MCF 10A (cell line): ENCODE measurements around the gene TIGD7. TPM values are rescaled to one million over a fixed set of nuclear protein-coding genes. Genes with fewer than 3 reads are reported as not detected.
A peak's percentile ranks its signal among the peaks of the same experiment; 100 is the strongest.

Experiments used
- Bru-seq: library from RNA; stranded (reverse); fragments of 400-500 nt; gene quantifications from one replicate; lab custom pipeline; 2021; lab: Mats Ljungman, UMichigan
- BruChase-seq, 2 experiments: library from RNA; stranded (reverse); fragments of 400-500 nt; gene quantifications; one replicate each; lab custom pipeline; 2021; lab: Mats Ljungman, UMichigan
- BruUV-seq: library from RNA; stranded (reverse); fragments of 400-500 nt; replicated peaks from 2 replicates; lab custom pipeline; 2021; lab: Mats Ljungman, UMichigan
- CTCF ChIA-PET: fragments of 300-600 bp; sonication (Branson Sonifier 250); formaldehyde crosslinking; extraction: SDS; loops from one replicate; lab custom pipeline; 2021; ENCODE audit warnings: antibody characterized with exemption, inconsistent platforms; lab: Yijun Ruan, JAX
- POLR2A ChIA-PET: fragments of 300-600, 350-650 bp; sonication (Branson Sonifier 250); formaldehyde crosslinking; extraction: SDS; loops from one replicate; lab custom pipeline; 2020; ENCODE audit warnings: antibody characterized with exemption, inconsistent platforms; lab: Yijun Ruan, JAX
- DNase-seq: peaks from one replicate; pipeline ENCODE4 v3.0.0-alpha.2; 2018; ENCODE audit not compliant: unreplicated experiment
- H3K27ac Mint-ChIP-seq: one replicate; pipeline ENCODE4 v1.8.0; 2022; ENCODE audit warnings: mild to moderate bottlenecking, low read depth, mixed read lengths; ENCODE audit not compliant: unreplicated experiment
- H3K27me3 Mint-ChIP-seq: one replicate; pipeline ENCODE4 v1.8.0; 2022; ENCODE audit warnings: mixed read lengths; ENCODE audit not compliant: insufficient read depth, unreplicated experiment
- H3K36me3 Mint-ChIP-seq: one replicate; pipeline ENCODE4 v1.8.0; 2022; ENCODE audit warnings: mild to moderate bottlenecking, moderate library complexity, mixed read lengths; ENCODE audit not compliant: insufficient read depth, unreplicated experiment
- H3K4me1 Mint-ChIP-seq: one replicate; pipeline ENCODE4 v1.8.0; 2022; ENCODE audit warnings: mixed read lengths; ENCODE audit not compliant: insufficient read depth, unreplicated experiment
- H3K4me3 Mint-ChIP-seq: one replicate; pipeline ENCODE4 v1.8.0; 2022; ENCODE audit warnings: mild to moderate bottlenecking, moderate library complexity, mixed read lengths; ENCODE audit not compliant: unreplicated experiment
- H3K9me3 Mint-ChIP-seq: one replicate; pipeline ENCODE4 v1.8.0; 2022; ENCODE audit warnings: mixed read lengths; ENCODE audit not compliant: unreplicated experiment
- CTCF ChIP-seq: fragments of 200-600 bp; IDR thresholded peaks from one replicate; pipeline ENCODE4 v1.8.0; 2022; ENCODE audit warnings: antibody characterized with exemption, mild to moderate bottlenecking; ENCODE audit not compliant: unreplicated experiment
- intact Hi-C: fragments of 100-400 bp; cut with micrococcal nuclease; formaldehyde crosslinking; loops from 2 replicates; pipeline ENCODE4 v1.14.1; 2022
- long read RNA-seq: library from polyadenylated mRNA; stranded (forward); transcript quantifications from one replicate; pipeline ENCODE4 v2.0.0, GENCODE V29; 2022
- total RNA-seq: library from RNA; stranded (reverse); gene quantifications from 2 replicates; pipeline ENCODE4 v1.2.3, GENCODE V29; 2022

The TIGD7 gene, protein sequence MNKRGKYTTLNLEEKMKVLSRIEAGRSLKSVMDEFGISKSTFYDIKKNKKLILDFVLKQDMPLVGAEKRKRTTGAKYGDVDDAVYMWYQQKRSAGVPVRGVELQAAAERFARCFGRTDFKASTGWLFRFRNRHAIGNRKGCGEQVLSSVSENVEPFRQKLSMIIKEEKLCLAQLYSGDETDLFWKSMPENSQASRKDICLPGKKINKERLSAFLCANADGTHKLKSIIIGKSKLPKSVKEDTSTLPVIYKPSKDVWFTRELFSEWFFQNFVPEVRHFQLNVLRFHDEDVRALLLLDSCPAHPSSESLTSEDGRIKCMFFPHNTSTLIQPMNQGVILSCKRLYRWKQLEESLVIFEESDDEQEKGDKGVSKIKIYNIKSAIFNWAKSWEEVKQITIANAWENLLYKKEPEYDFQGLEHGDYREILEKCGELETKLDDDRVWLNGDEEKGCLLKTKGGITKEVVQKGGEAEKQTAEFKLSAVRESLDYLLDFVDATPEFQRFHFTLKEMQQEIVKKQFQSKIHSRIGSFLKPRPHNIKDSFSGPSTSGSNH
- 3.4 and 5.5 TPM in 2 replicates for total RNA-seq
- percentile 80 among the genes with signal in this experiment for Bru-seq, nascent RNA
- BruChase-seq, experiment 1, labeled RNA remaining after a 6-hour chase, result percentile 83 among the genes with signal in this experiment
- BruChase-seq, experiment 2, labeled RNA remaining after a 2-hour chase, result percentile 86 among the genes with signal in this experiment
- long read RNA-seq, partial matches to known transcripts, result 0 of 9 reads
- long read RNA-seq, other reads (novel, unspliced or antisense), result 6 of 9 reads

- H3K27me3 Mint-ChIP-seq, result no peaks in the 10 kb centered on the region
- ChIA-PET CTCF (interaction anchor here (0.7 to 1.8 kb wide), 3 partner anchors 9 to 152 kb away, joined by 3 to 7 read pairs (median 5); no protein-coding TSS in a partner anchor), POLR2A (interaction anchor here (0.6 to 5.3 kb wide), 15 partner anchors 9 to 1695 kb away, joined by 3 to 42 read pairs (median 3); partner anchors contain the start of genes ZNF174, ZNF263 and ZSCAN32)
- TF ChIP-seq CTCF, result no peak
- peak within 1 kb of the TSS; percentile 54 for H3K27ac Mint-ChIP-seq
- intact Hi-C loops, result no loop called here
- H3K4me1 Mint-ChIP-seq, result no peaks in the 10 kb centered on the region
- H3K4me3 Mint-ChIP-seq, result peak within 1 kb of the TSS; percentile 70
- H3K36me3 Mint-ChIP-seq, result peaks cover 41% of the 10 kb centered on the region
- DNase-seq, result peak; percentile 81
- BruUV-seq, result no TSS peak
- H3K9me3 Mint-ChIP-seq, result peaks cover 24% of the 10 kb centered on the region
Observed at GRCh38 chr16:3305109-3306068, at the start of gene TIGD7, which contains the start of gene ZNF75A. Gene TIGD7, minus strand, starts transcription at chr16:3305430. Its CDS starts 4,816 bp downstream, at chr16:3300614. Gene ZNF75A, plus strand, starts transcription at chr16:3305497. Its CDS starts 2,932 bp downstream, at chr16:3308429.

- Mint-ChIP-seq H3K27me3 (peaks cover 20% of the 10 kb centered on the region), H3K4me3 (no peak overlapping the region), H3K4me1 (no peaks in the 10 kb centered on the region), H3K9me3 (no peaks in the 10 kb centered on the region), H3K36me3 (no peaks in the 10 kb centered on the region), H3K27ac (no peak overlapping the region)
- BruUV-seq, result no TSS peak
- CTCF ChIA-PET, result no interaction called here
- TF ChIP-seq CTCF, result no peak
- DNase-seq, result no peak
- POLR2A ChIA-PET, result no interaction called here
- intact Hi-C loops, result no loop called here
Observed at GRCh38 chr16:3349175-3349574, 43.9 kb upstream of the TIGD7 start.

- intact Hi-C loops, result no loop called here
- CTCF ChIA-PET, result no interaction called here
- H3K27me3 Mint-ChIP-seq, result peaks cover 15% of the 10 kb centered on the region
- H3K9me3 Mint-ChIP-seq, result no peaks in the 10 kb centered on the region
- H3K36me3 Mint-ChIP-seq, result no peaks in the 10 kb centered on the region
- H3K27ac Mint-ChIP-seq, result no peak overlapping the region
- POLR2A ChIA-PET, result no interaction called here
- H3K4me1 Mint-ChIP-seq, result no peaks in the 10 kb centered on the region
- no peak for DNase-seq
- no peak overlapping the region for H3K4me3 Mint-ChIP-seq
- BruUV-seq, result no TSS peak
- no peak for TF ChIP-seq CTCF
Observed at GRCh38 chr16:3348547-3349167, 43.4 kb upstream of the TIGD7 start.
